Subcutaneous abdominal adipose tissue (tissue), 5 donors: ENCODE measurements around the gene AXIN2.

ENCODE experiments used
- H3K27ac ChIP-seq: one replicate; pipeline ENCODE4 v1.7.0; 2013; ENCODE audit warnings: low read depth, mild to moderate bottlenecking, inconsistent platforms, low read length, moderate library complexity
- H3K27me3 ChIP-seq, 5 donors: one replicate each; pipeline ENCODE4 v1.7.0; 2013; ENCODE audit warnings: low read length in 5 of 5, inconsistent platforms in 1 of 5; ENCODE audit not compliant: control insufficient read depth in 5 of 5, insufficient read depth in 4 of 5
- H3K36me3 ChIP-seq, 5 donors: one replicate each; pipeline ENCODE4 v1.7.0; 2013; ENCODE audit warnings: low read length in 5 of 5; ENCODE audit not compliant: control insufficient read depth in 5 of 5, insufficient read depth in 5 of 5
- H3K4me1 ChIP-seq, 5 donors: one replicate each; pipeline ENCODE4 v1.7.0; 2013; ENCODE audit warnings: low read length in 5 of 5, mild to moderate bottlenecking in 3 of 5, moderate library complexity in 1 of 5; ENCODE audit not compliant: control insufficient read depth in 5 of 5, insufficient read depth in 5 of 5
- H3K4me3 ChIP-seq, 5 donors: one replicate each; pipeline ENCODE4 v1.7.0; 2013; ENCODE audit warnings: low read length in 5 of 5, low read depth in 1 of 5
- H3K9ac ChIP-seq, 5 donors: one replicate each; pipeline ENCODE4 v1.7.0; 2013; ENCODE audit warnings: low read length in 5 of 5, mild to moderate bottlenecking in 4 of 5, moderate library complexity in 3 of 5
- H3K9me3 ChIP-seq, 5 donors: one replicate each; pipeline ENCODE4 v1.7.0; 2013; ENCODE audit warnings: low read length in 5 of 5; ENCODE audit not compliant: control insufficient read depth in 5 of 5
- donor health status: healthy.
- donor health status: healthy.
- donor health status: healthy.
- donor health status: healthy.
- donor health status: healthy.

AXIN2 gene

DNA sequence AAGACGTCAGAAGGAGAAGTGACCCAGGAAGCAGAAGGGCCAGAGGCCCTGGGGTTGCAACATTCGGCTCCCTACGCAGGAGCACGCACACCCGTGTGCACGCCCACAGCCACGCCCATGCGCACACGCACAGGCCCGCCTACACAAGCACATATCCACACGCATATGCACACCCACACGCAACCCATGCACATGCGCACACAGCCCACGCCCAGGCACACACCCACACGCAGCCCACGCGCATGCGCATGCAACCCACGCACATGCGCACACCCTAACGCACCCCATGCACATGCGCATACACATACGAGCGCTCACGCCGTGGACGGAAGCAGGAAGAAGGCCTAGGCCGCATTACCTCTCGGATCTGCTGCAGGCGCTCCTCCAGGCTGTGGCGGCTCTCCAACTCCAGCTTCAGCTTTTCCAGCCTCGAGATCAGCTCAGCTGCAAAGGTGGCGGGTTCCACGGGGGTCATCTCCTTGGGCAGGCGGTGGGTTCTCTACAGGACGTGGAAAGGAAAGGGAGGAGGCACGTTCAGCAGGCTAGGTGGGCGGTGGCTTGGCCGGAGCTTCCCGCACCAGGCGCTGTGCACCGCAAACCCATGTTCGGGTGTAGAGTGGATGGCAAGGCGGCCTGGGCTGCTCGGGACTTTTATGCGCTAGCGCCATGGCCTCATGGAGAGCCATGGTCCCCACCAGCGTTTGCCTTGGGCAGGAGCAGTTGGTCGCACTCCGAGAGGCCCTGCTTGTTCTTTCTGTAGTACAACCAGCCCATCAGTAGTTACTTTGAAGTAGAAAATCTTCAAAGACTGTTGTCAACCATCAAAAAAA, 23.4 kb downstream of the AXIN2 start:
- H3K36me3 ChIP-seq, result peaks cover 16 to 67% (median 60%) of the 10 kb centered on the region in 5 donors
- H3K4me1 ChIP-seq, result peaks cover 0 to 11% (median 8%) of the 10 kb centered on the region in 5 donors
- H3K27ac ChIP-seq, result no peak overlapping the region
- H3K27me3 ChIP-seq, result no peaks in the 10 kb centered on the region
- H3K9ac ChIP-seq, result no peak overlapping the region
- H3K9me3 ChIP-seq, result no peaks in the 10 kb centered on the region
- no peak overlapping the region for H3K4me3 ChIP-seq

DNA sequence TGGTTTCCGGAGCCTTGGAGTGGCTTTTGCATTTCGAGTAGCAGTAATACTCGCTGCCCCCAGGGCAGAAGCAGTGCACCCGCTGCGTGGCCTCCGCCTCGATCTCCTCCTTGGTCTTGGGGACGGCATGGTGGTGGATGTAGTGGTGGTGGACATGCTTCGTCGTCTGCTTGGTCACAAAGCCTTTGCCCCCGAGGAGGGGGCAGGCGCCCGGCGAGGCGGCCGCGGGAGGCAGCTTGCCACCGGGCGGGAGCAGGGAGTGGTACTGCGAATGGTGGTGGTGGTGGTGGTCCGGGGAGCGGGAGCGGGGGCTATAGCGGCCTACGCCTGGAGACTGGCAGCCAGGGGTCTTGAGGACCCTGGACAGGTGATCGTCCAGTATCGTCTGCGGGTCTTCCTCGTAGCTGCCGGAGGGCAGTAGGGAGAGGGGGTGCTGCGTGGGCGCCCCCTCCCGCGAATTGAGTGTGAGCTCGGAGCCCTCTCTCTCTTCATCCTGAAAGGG, 24.1 kb downstream of the AXIN2 start:
- H3K9me3 ChIP-seq, result no peaks in the 10 kb centered on the region
- no peak overlapping the region for H3K4me3 ChIP-seq
- no peaks in the 10 kb centered on the region for H3K27me3 ChIP-seq
- no peak overlapping the region for H3K27ac ChIP-seq
- H3K4me1 ChIP-seq, result peaks cover 0 to 15% (median 13%) of the 10 kb centered on the region in 5 donors
- peaks cover 16 to 73% (median 64%) of the 10 kb centered on the region in 5 donors for H3K36me3 ChIP-seq
- H3K9ac ChIP-seq, result no peak overlapping the region

DNA sequence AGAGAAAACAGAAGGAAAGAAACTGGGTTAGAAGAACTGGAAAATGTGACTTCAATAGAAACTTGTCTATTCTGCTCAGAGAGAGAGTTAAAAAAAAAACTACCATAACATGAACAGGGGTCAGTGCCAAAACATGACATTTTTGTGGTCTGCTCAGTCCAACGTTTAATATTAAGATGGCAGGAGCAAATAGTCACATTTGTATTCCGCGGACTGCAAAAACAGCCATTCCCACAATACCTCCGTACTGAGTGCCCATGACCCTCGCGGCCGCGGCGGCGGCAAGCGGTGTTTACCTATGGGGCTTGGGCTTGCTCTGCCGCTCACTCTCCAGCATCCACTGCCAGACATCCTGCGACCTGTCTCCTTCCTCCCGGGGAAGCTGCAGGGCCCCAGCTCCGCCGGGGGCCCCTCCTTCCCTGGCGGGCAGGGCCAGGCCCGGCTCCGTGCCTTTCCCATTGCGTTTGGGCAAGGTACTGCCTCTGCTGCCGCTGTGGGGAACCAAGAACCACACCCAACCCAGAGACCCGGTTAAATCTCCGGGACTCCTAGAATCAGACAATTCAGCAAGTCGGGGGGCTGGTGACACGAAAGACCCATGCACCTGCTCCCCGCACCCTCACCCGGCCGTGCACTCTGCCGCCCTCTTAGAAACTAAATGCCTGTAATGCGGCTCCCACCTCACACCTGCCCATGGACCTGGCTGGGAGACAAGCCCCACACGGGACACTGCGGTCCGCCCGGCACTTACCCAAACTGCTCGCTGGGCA, 24.7 kb downstream of the AXIN2 start:
- Histone ChIP-seq H3K36me3 (peaks cover 16 to 73% (median 64%) of the 10 kb centered on the region in 5 donors), H3K4me3 (no peak overlapping the region)

GRCh38 chr17:65535777-65536572, 25.5 kb downstream of the AXIN2 start:
- no peak overlapping the region for H3K4me3 ChIP-seq
- peaks cover 16 to 66% (median 57%) of the 10 kb centered on the region in 5 donors for H3K36me3 ChIP-seq
- peaks cover 4 to 29% (median 26%) of the 10 kb centered on the region in 5 donors for H3K4me1 ChIP-seq
- no peak overlapping the region for H3K27ac ChIP-seq
- H3K27me3 ChIP-seq, result no peaks in the 10 kb centered on the region
- H3K9ac ChIP-seq, result peak overlapping the region in 1 of 5 donors; percentile 5
- H3K9me3 ChIP-seq, result no peaks in the 10 kb centered on the region

More for the DNA sequence above, 24.7 kb downstream of the AXIN2 start:
- Histone ChIP-seq H3K27ac (no peak overlapping the region), H3K4me1 (peaks cover 0 to 21% (median 19%) of the 10 kb centered on the region in 5 donors), H3K27me3 (no peaks in the 10 kb centered on the region), H3K9me3 (no peaks in the 10 kb centered on the region), H3K9ac (no peak overlapping the region)

GRCh38 chr17:65533852-65534457, 27.5 kb downstream of the AXIN2 start:
- no peak overlapping the region for H3K4me3 ChIP-seq
- H3K27ac ChIP-seq, result no peak overlapping the region

GRCh38 chr17:65533056-65533745, 28.2 kb downstream of the AXIN2 start:
- Histone ChIP-seq H3K9me3 (no peaks in the 10 kb centered on the region), H3K4me1 (peaks cover 9 to 32% (median 29%) of the 10 kb centered on the region in 5 donors), H3K9ac (no peak overlapping the region), H3K27me3 (no peaks in the 10 kb centered on the region), H3K27ac (peak overlapping the region; percentile 91), H3K4me3 (no peak overlapping the region), H3K36me3 (peaks cover 10 to 68% (median 53%) of the 10 kb centered on the region in 5 donors)

More at GRCh38 chr17:65533852-65534457, 27.5 kb downstream of the AXIN2 start:
- Histone ChIP-seq H3K36me3 (peaks cover 10 to 65% (median 51%) of the 10 kb centered on the region in 5 donors), H3K9ac (no peak overlapping the region), H3K9me3 (no peaks in the 10 kb centered on the region), H3K27me3 (no peaks in the 10 kb centered on the region), H3K4me1 (peaks cover 9 to 36% (median 33%) of the 10 kb centered on the region in 5 donors)

DNA sequence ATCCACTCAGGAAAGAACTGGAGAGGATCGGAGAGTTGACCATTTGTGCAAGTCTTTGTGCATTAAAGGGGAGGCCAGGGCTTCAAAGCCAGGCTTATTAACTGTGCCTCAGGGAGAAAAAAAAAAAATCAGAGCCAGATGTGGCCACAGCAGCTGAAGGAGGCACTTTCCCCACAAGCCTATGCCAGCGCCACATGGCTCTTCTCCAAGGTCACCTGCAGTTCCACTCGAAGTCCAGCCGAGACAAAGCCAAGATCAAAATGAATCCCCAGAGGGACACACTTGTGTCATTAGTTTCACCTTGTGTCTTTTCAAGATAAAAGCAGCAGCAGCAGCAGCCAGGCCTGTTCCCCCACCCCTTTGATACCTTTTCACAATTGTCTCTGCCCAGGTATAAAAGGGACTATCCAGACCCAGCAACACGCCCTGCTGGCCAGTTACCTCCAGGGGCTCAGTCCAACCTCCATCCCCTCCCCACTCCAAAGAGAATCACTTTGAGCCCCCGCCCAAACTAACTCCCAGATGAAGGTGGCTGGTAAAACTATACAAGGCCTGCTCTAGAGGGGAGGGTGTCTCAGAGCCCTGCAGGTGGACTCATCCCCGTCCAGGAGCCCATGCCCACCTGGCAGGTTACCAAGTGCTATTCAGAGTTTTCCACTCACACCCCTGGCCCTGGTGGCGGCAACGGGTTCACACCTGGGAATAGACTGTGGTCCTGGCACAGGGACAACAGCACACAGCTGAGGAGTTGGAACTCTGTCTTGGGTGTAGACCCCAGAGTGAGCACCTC, 29.2 kb downstream of the AXIN2 start:
- peak overlapping the region in 1 of 5 donors; percentile 23 for H3K9ac ChIP-seq
- peaks cover 10 to 63% (median 49%) of the 10 kb centered on the region in 5 donors for H3K36me3 ChIP-seq
- no peaks in the 10 kb centered on the region for H3K9me3 ChIP-seq
- H3K27me3 ChIP-seq, result no peaks in the 10 kb centered on the region
- peaks cover 9 to 32% (median 29%) of the 10 kb centered on the region in 5 donors for H3K4me1 ChIP-seq
- H3K4me3 ChIP-seq, result peak overlapping the region in 2 of 5 donors; percentile 7 to 19
- peak overlapping the region; percentile 91 for H3K27ac ChIP-seq

DNA sequence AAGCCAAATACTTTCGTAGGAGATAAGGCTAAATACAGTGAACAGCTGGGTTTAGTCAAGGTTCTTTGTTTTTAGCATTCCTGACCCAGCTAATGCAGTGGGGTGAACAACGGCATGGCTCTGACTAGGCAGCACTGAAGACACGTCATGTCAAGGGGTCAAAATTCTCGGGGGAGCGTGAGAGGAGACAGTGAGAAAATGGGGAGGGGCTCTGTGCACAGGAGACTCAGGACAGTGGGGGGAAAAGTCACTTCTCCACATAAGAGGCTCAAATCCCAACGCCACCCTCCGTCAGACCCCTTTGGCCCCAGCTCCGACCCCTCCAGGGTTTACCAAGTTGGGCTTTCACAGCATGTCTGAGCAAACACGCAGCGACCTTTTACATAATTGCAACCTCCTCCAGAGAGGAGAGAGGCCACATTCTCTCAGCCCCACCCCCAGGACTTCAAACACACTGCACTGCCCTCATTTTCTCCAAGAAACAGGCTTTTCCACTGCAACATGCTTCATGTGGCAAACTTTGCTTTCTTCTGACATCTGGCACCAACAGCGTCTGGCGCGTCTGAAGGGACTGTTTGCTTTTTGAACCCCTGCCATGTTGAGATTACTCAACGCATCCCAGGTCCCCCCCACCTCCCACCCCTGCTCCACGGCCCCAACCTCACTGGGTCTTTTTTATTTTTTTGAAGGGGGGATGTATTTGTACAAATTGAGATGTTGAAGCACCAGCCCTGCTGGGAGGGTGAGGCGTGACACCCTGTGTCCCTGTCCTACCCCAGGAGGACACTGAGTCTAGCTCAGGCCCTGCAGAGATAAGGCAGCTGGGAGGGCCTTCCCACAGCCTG, 30.0 kb downstream of the AXIN2 start:
- peak overlapping the region in 4 of 5 donors; percentile 14 to 32 (median 26) for H3K4me3 ChIP-seq
- peak overlapping the region; percentile 91 for H3K27ac ChIP-seq
- no peaks in the 10 kb centered on the region for H3K9me3 ChIP-seq
- H3K4me1 ChIP-seq, result peaks cover 9 to 32% (median 29%) of the 10 kb centered on the region in 5 donors
- H3K9ac ChIP-seq, result peak overlapping the region in 3 of 5 donors; percentile 23 to 55 (median 31)
- peaks cover 10 to 55% (median 40%) of the 10 kb centered on the region in 5 donors for H3K36me3 ChIP-seq
- no peaks in the 10 kb centered on the region for H3K27me3 ChIP-seq
